Vagina (tissue), 2 donors: ENCODE measurements around the gene EIPR1.

Experiments used
- POLR2A ChIP-seq, 2 donors: fragments of 450-650 bp; IDR thresholded peaks; one replicate each; pipeline ENCODE4 v1.6.1; 2017; ENCODE audit warnings: antibody characterized with exemption in 2 of 2, mild to moderate bottlenecking in 2 of 2, moderate library complexity in 2 of 2
- POLR2AphosphoS5 ChIP-seq, 2 donors: sonication (generic); formaldehyde crosslinking; IDR thresholded peaks; one replicate each; pipeline ENCODE4 v1.9.0; 2017; ENCODE audit warnings: antibody characterized with exemption in 2 of 2, mild to moderate bottlenecking in 2 of 2, low read depth in 1 of 2; ENCODE audit not compliant: insufficient read depth in 1 of 2
- TF ChIP-seq, protein P1 (sequence below), 3 experiments: fragments of 450-650 bp in 2 of 3; fragments of 200-600 bp in 1 of 3; sonication (generic) in 1 of 3; IDR thresholded peaks; one replicate each; pipeline ENCODE4 v1.5.1; 2017 to 2019; ENCODE audit warnings: antibody characterized with exemption in 3 of 3, mild to moderate bottlenecking in 2 of 3, moderate library complexity in 2 of 3

GRCh38 chr2:3426615-3427014 lies 49.0 kb upstream of the EIPR1 start:
- TF ChIP-seq, protein P1, sequence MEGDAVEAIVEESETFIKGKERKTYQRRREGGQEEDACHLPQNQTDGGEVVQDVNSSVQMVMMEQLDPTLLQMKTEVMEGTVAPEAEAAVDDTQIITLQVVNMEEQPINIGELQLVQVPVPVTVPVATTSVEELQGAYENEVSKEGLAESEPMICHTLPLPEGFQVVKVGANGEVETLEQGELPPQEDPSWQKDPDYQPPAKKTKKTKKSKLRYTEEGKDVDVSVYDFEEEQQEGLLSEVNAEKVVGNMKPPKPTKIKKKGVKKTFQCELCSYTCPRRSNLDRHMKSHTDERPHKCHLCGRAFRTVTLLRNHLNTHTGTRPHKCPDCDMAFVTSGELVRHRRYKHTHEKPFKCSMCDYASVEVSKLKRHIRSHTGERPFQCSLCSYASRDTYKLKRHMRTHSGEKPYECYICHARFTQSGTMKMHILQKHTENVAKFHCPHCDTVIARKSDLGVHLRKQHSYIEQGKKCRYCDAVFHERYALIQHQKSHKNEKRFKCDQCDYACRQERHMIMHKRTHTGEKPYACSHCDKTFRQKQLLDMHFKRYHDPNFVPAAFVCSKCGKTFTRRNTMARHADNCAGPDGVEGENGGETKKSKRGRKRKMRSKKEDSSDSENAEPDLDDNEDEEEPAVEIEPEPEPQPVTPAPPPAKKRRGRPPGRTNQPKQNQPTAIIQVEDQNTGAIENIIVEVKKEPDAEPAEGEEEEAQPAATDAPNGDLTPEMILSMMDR (IDR thresholded peaks at IDR 0.05): no peak
- TF ChIP-seq POLR2A (IDR thresholded peaks at IDR 0.05) (no peak), POLR2AphosphoS5 (IDR thresholded peaks at IDR 0.05; ENCODE audit: insufficient read depth in 1 of 2, low read depth in 1 of 2) (no peak)
